OCI-M2 (cell line): Measurements from ENCODE around the gene TIGD6.
"Not testable (repeated sequence)": the region's sequence is repeated elsewhere in the genome, so short reads cannot be mapped to it uniquely, and the experiment has no call there.

Source experiments
- DNase-seq: peaks from one replicate; lab custom pipeline; 2025; ENCODE audit not compliant: unreplicated experiment; lab: John Stamatoyannopoulos, UW

The TIGD6 gene

DNA sequence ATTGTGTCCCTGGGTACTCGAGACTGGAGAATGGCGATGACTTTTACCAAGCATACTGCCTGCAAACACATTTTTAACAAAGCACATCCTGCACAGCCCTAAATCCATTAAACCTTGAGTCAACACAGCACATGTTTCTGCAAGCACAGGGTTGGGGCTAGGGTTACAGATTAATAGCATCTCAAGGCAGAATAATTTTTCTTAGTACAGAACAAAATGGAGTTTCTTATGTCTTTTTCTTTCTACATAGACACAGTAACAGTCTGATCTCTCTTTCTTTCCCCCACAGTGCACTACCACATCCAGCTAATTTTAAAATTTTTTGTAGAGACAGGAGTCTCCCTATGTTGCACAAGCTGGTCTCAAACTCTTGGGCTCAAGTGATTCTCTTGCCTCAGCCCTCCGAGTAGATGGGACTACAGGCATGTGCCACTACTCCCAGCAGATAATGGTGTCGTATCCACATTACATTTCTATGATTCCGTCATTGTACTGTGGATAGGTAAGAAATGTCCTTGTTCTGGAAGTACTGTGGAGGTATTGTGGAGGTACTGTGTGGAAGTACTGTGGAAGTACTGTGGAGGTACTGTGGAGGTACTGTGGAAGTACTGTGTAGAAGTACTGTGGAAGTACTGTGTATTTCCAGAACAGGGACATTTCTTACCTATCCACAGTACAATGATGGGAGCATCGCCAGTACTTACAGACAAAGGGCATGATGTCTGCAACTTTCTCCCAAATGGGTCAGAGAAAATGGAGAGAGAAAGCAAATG lies 57.1 kb downstream of the TIGD6 start:
- not testable (repeated sequence) for DNase-seq
